ENCODE results near the gene PIK3C2G.
A peak's percentile ranks its signal among the peaks of the same experiment; 100 is the strongest.

PIK3C2G gene

DNA sequence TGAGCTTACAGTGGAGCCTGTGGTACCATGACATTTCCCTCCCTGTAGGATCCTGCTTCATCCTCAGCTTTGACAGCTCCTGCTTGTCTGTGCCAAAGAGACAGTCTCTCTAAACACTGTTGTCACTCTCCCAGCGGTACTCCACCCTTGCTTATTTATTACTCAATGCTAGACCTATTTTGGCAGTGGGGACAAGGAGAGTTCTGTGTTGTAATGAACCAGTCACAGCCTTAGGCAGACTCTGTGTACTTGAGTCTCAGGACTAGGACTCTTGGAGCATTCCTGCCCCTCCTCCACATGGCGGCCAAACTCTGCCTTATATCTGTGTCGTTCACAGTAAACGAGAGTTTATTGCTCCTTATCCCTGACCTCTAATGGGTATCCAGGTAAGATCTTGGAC lies 70.9 kb downstream of the PIK3C2G start:
- Histone ChIP-seq H3K9me3 (ENCODE audit: insufficient read depth, low read depth, low read length) (no peaks in the 10 kb centered on the region), H3K18ac (ENCODE audit: low read length) (no peak overlapping the region), H3K79me2 (ENCODE audit: control insufficient read depth, insufficient read depth, low read length, poor library complexity) (no peaks in the 10 kb centered on the region), H2BK5ac (ENCODE audit: low read depth, low read length, poor library complexity) (no peak overlapping the region), H3K27me3 (ENCODE audit: insufficient read depth, low read length) (no peaks in the 10 kb centered on the region), H3K4me3 (ENCODE audit: low read depth, low read length) (no peak overlapping the region), H3K4me2 (ENCODE audit: low read length) (no peak overlapping the region), H3K27ac (ENCODE audit: low read depth, low read length) (no peak overlapping the region), H4K12ac (ENCODE audit: low read depth, low read length) (no peak overlapping the region), H3K14ac (ENCODE audit: low read length) (no peak overlapping the region), H3K4me1 (ENCODE audit: control insufficient read depth in 1 of 2, insufficient read depth in 2 of 2, low read length in 2 of 2) (peaks cover 0 to 3% of the 10 kb centered on the region in 2 experiments), H3K9ac (ENCODE audit: low read length) (no peak overlapping the region), H3K79me1 (ENCODE audit: low read length) (no peaks in the 10 kb centered on the region), H3K4ac (ENCODE audit: low read depth, low read length) (no peak overlapping the region), H2BK12ac (ENCODE audit: low read length) (no peak overlapping the region), H2AFZ (ENCODE audit: insufficient read depth, low read length, poor library complexity) (no peak overlapping the region), H2BK120ac (ENCODE audit: insufficient read depth, low read length, poor library complexity) (no peak overlapping the region), H3K36me3 (ENCODE audit: control insufficient read depth in 1 of 2, insufficient read depth in 2 of 2, low read length in 2 of 2) (no peaks in the 10 kb centered on the region), H4K91ac (ENCODE audit: low read depth, low read length) (no peak overlapping the region), H2AK5ac (ENCODE audit: low read length) (no peak overlapping the region), H4K8ac (ENCODE audit: low read depth, low read length) (no peak overlapping the region), H3K23ac (ENCODE audit: low read length) (no peak overlapping the region)
- WGBS (ENCODE audit: extremely low coverage, insufficient coverage, insufficient read length): no CpG with 5 or more reads among the region's 4 CpGs
- peak in 1 of 2 donors; percentile 24 for DNase-seq

DNA sequence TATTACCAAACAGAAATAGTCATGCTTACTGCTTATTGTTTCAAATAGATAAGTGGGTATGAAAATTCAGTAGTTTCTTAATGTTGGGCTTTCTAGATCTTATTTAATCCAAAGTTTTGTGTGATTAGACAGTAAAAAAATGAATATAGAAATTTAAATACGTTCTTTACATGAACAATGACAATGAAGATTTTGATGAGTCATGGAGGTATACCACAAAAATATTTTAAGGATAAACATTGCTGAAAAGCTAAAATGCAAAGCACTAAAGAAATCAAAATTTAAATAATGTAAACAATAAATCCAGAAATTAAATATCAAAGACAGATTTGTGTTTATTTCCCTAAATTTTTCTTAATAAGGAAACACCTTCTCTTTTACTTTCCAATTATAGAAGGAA lies 78.3 kb downstream of the PIK3C2G start:
- Histone ChIP-seq H3K14ac (ENCODE audit: low read length) (no peak overlapping the region), H3K4me3 (ENCODE audit: low read depth, low read length) (no peak overlapping the region), H3K18ac (ENCODE audit: low read length) (no peak overlapping the region), H4K91ac (ENCODE audit: low read depth, low read length) (no peak overlapping the region), H3K79me1 (ENCODE audit: low read length) (no peaks in the 10 kb centered on the region), H3K23ac (ENCODE audit: low read length) (no peak overlapping the region), H3K4me2 (ENCODE audit: low read length) (no peak overlapping the region), H3K4ac (ENCODE audit: low read depth, low read length) (no peak overlapping the region), H2BK5ac (ENCODE audit: low read depth, low read length, poor library complexity) (no peak overlapping the region), H2AFZ (ENCODE audit: insufficient read depth, low read length, poor library complexity) (no peak overlapping the region), H3K27ac (ENCODE audit: low read depth, low read length) (no peak overlapping the region), H2AK5ac (ENCODE audit: low read length) (no peak overlapping the region), H3K9ac (ENCODE audit: low read length) (no peak overlapping the region), H4K8ac (ENCODE audit: low read depth, low read length) (no peak overlapping the region), H3K36me3 (ENCODE audit: control insufficient read depth in 1 of 2, insufficient read depth in 2 of 2, low read length in 2 of 2) (no peaks in the 10 kb centered on the region), H3K27me3 (ENCODE audit: insufficient read depth, low read length) (no peaks in the 10 kb centered on the region), H3K4me1 (ENCODE audit: control insufficient read depth in 1 of 2, insufficient read depth in 2 of 2, low read length in 2 of 2) (no peaks in the 10 kb centered on the region), H3K79me2 (ENCODE audit: control insufficient read depth, insufficient read depth, low read length, poor library complexity) (no peaks in the 10 kb centered on the region), H4K12ac (ENCODE audit: low read depth, low read length) (no peak overlapping the region), H2BK120ac (ENCODE audit: insufficient read depth, low read length, poor library complexity) (no peak overlapping the region), H3K9me3 (ENCODE audit: insufficient read depth, low read depth, low read length) (no peaks in the 10 kb centered on the region), H2BK12ac (ENCODE audit: low read length) (no peak overlapping the region)
- no peak for DNase-seq
- no CpG with 5 or more reads among the region's 1 CpG for WGBS (ENCODE audit: extremely low coverage, insufficient coverage, insufficient read length)

DNA sequence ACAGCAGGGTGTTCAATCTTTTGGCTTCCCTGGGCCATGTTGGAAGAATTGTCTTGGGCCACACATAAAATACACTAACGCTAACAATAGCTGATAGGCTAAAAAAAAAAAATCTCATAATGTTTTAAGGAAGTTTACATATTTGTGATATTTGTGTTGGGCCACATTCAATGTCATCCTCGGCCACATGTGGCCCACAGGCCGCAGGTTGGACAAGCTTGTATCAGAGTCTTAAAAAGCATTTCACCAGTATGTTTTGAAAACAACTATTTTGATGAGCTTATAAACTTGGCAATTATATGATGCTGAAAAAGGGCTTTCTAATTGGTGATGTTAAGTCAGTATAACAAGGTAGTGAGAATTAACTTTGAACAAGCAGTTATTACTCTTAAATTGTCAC lies 78.9 kb downstream of the PIK3C2G start:
- Histone ChIP-seq H3K14ac (ENCODE audit: low read length) (no peak overlapping the region), H3K27ac (ENCODE audit: low read depth, low read length) (no peak overlapping the region), H3K23ac (ENCODE audit: low read length) (no peak overlapping the region), H3K4me3 (ENCODE audit: low read depth, low read length) (no peak overlapping the region), H3K4ac (ENCODE audit: low read depth, low read length) (no peak overlapping the region), H3K4me1 (ENCODE audit: control insufficient read depth in 1 of 2, insufficient read depth in 2 of 2, low read length in 2 of 2) (no peaks in the 10 kb centered on the region), H4K12ac (ENCODE audit: low read depth, low read length) (no peak overlapping the region), H3K27me3 (ENCODE audit: insufficient read depth, low read length) (no peaks in the 10 kb centered on the region), H3K18ac (ENCODE audit: low read length) (no peak overlapping the region), H3K9me3 (ENCODE audit: insufficient read depth, low read depth, low read length) (no peaks in the 10 kb centered on the region), H2AK5ac (ENCODE audit: low read length) (no peak overlapping the region), H4K91ac (ENCODE audit: low read depth, low read length) (no peak overlapping the region), H3K79me2 (ENCODE audit: control insufficient read depth, insufficient read depth, low read length, poor library complexity) (no peaks in the 10 kb centered on the region), H2BK5ac (ENCODE audit: low read depth, low read length, poor library complexity) (no peak overlapping the region), H2AFZ (ENCODE audit: insufficient read depth, low read length, poor library complexity) (no peak overlapping the region), H3K9ac (ENCODE audit: low read length) (no peak overlapping the region), H2BK12ac (ENCODE audit: low read length) (no peak overlapping the region), H3K4me2 (ENCODE audit: low read length) (no peak overlapping the region), H3K79me1 (ENCODE audit: low read length) (no peaks in the 10 kb centered on the region), H4K8ac (ENCODE audit: low read depth, low read length) (no peak overlapping the region), H3K36me3 (ENCODE audit: control insufficient read depth in 1 of 2, insufficient read depth in 2 of 2, low read length in 2 of 2) (no peaks in the 10 kb centered on the region), H2BK120ac (ENCODE audit: insufficient read depth, low read length, poor library complexity) (no peak overlapping the region)
- no CpG with 5 or more reads among the region's 3 CpGs for WGBS (ENCODE audit: extremely low coverage, insufficient coverage, insufficient read length)
- DNase-seq: no peak

DNA sequence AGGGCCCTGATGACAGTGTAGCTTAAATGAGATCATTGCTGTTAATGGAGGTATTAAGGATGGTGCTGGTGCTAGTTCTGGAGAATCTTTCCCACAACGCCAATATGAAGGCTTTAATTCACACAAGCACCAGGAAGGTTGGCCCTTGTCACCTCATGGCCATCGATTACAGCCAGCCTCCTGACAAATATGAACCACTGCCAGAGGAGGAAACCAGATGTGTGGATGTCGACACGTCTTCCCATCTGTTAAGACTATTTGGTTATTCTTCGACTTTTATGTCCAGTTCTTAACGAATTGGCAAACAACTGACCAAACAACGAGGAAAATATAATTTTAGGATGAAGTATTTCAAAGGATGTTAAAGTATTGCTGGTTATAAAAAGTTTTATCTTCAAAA lies 79.5 kb downstream of the PIK3C2G start:
- no peak overlapping the region for H3K18ac ChIP-seq (ENCODE audit: low read length)
- WGBS (ENCODE audit: extremely low coverage, insufficient coverage, insufficient read length): no CpG with 5 or more reads among the region's 7 CpGs
- no peak overlapping the region for H2AK5ac ChIP-seq (ENCODE audit: low read length)

More for the DNA sequence above, 79.5 kb downstream of the PIK3C2G start:
- Histone ChIP-seq H3K27me3 (ENCODE audit: insufficient read depth, low read length) (no peaks in the 10 kb centered on the region), H3K9me3 (ENCODE audit: insufficient read depth, low read depth, low read length) (no peaks in the 10 kb centered on the region), H3K14ac (ENCODE audit: low read length) (no peak overlapping the region), H4K91ac (ENCODE audit: low read depth, low read length) (no peak overlapping the region), H3K4ac (ENCODE audit: low read depth, low read length) (no peak overlapping the region), H2BK12ac (ENCODE audit: low read length) (no peak overlapping the region), H3K4me1 (ENCODE audit: control insufficient read depth in 1 of 2, insufficient read depth in 2 of 2, low read length in 2 of 2) (no peaks in the 10 kb centered on the region), H3K9ac (ENCODE audit: low read length) (no peak overlapping the region), H2AFZ (ENCODE audit: insufficient read depth, low read length, poor library complexity) (no peak overlapping the region), H3K36me3 (ENCODE audit: control insufficient read depth in 1 of 2, insufficient read depth in 2 of 2, low read length in 2 of 2) (no peaks in the 10 kb centered on the region), H4K8ac (ENCODE audit: low read depth, low read length) (no peak overlapping the region), H2BK120ac (ENCODE audit: insufficient read depth, low read length, poor library complexity) (no peak overlapping the region), H3K4me2 (ENCODE audit: low read length) (no peak overlapping the region), H3K27ac (ENCODE audit: low read depth, low read length) (no peak overlapping the region), H4K12ac (ENCODE audit: low read depth, low read length) (no peak overlapping the region), H3K4me3 (ENCODE audit: low read depth, low read length) (no peak overlapping the region), H3K79me2 (ENCODE audit: control insufficient read depth, insufficient read depth, low read length, poor library complexity) (no peaks in the 10 kb centered on the region), H3K23ac (ENCODE audit: low read length) (no peak overlapping the region), H3K79me1 (ENCODE audit: low read length) (no peaks in the 10 kb centered on the region), H2BK5ac (ENCODE audit: low read depth, low read length, poor library complexity) (no peak overlapping the region)
- no peak for DNase-seq
